HG03558 (cell line): ENCODE results near the gene TM4SF4.

Experiments
- ATAC-seq: cut with Tn5 transposase; IDR thresholded peaks from one replicate; pipeline ENCODE4 v1.9.1; 2021; ENCODE audit warnings: moderate number of reproducible peaks; ENCODE audit not compliant: unreplicated experiment; ENCODE audit errors: extremely low read depth

Gene TM4SF4

DNA sequence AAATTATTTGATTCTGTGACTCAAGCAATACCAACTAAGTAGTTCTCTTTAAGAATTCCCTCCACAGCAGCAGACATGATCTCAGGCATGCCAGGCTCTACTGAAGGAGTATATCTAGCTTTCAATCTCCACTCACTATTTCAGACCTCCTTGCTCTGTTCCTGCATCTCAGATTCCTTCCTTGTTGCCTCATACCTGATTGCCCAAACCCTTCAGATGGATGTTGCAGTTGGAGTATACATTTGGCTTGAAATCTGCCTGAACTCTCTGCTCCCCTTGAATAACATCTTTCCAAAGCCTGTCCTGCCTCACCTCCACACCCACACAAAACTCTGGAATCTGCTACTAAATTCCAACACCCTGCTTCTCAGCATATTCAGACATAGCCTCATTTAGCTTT, 19.8 kb upstream of the TM4SF4 start:
- no peak for ATAC-seq

DNA sequence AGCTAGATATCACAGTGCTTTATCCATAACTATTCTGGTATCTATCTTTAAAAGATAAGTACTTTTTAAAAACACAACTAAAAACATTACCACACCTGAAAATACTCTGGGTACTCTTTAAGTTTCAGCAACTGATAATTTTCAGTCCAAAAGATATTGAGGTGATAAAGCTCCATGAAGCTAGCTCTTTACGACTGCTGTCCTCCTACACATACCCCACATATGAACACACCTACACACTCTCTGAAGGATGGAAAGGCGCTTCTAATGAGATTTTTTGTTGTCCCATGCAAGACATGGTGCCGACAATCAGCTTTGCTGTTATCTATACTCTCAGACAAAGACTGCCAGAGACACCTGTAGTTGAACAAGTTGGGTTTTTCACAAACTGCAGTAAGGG, 19.1 kb upstream of the TM4SF4 start:
- ATAC-seq, result no peak

DNA sequence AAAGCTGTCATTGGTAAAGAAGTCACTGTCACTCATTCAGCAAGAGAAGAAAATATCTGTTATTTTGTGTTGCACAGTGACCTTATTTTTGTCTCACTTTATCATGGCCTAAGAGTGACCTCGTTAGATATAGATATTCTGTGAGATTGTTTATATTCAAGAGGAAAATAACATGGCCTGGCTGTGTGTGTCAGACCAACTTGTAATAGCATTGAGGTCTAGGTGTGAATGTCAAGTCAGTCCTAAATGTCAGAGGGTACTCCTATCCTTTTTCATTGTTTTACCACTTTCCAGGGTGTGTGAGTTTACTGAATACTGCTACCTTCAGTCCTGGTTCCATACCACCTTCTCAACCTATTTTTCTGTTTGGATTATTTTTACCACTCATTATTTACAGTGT, 18.5 kb upstream of the TM4SF4 start:
- ATAC-seq, result no peak

DNA sequence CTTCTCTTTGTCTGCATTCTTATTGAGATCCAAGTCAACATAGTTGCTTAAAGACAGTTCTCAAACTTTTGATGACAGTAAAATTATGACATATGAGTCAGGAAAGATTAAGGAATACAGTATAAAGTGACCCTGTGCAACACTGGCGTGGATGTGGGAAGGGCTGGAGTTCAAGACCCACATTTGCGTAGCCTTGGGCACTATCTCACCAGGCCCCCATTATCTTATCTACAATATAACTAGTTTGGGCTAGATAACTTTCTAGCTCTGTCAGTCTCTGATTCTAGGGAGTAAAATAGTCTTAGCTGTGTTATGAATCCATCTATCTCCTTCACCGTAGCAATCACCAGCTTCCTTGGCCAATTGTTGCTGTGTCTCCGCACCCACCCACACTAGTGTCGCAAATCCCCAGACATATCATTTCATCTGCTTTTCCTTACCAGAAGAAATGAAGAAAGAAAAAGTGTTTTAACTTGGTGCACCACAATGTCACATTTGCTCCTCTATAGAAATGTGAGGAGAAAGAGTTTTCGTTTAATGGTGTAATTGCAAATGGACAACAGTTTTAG, 14.9 kb upstream of the TM4SF4 start:
- ATAC-seq, result no peak

DNA sequence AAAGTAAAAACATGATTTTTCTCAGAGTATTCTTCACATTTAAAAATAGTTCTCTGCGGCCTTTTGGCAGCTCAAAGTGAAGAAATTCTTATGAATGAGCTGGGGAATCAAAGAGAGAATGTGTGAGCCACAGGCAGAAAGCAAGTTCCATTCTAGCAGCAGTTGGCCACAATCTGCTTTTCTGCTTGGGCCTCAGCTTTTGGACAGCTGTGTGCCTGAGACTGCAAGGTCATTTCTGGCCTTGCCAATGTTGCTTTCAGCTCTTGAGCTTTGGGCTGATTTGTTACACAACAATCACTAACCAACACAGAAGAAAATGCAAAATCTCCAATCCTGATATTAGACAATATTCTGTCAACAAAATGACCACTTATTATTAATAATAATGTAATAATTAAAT, 14.4 kb upstream of the TM4SF4 start:
- ATAC-seq, result no peak

DNA sequence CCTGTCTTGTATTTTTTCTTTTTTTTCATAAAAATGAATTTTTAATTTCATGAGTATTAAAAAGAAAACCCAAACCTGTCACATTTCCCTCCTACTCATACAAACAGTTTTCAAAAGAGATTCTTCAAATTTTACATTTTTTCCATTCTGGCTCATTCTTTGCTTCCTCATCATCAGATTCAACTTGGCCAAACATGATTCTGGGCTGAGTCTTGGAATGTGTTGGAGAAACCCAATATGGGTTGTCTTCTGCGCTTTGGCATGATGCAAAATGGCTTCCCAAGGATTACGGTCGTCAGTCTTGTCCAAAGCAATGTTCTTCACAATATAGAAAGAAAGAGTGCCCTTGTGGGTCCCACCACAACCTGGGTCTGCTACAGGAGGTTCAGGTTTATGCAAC, 12.4 kb upstream of the TM4SF4 start:
- ATAC-seq, result no peak

DNA sequence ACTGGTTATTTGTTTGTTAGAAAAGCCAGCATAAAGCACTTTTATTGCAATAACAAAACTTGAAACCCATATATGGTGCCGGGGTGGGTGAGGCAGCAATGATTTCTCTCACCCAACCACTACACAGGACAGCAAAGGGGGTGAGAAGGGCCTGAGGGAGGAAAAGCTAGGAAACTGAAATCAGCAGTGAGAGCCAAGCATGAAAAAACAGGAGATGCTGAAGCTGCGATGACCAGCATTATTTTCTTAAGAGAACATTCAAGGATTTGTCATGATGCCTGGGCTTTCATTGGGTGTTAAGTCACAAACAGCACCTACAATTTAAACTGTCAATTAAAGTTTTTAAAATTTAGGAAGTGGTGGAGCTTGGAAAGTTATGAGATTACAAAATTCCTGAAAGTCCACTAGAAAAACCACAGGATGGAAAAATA, 11.9 kb upstream of the TM4SF4 start:
- ATAC-seq, result no peak

DNA sequence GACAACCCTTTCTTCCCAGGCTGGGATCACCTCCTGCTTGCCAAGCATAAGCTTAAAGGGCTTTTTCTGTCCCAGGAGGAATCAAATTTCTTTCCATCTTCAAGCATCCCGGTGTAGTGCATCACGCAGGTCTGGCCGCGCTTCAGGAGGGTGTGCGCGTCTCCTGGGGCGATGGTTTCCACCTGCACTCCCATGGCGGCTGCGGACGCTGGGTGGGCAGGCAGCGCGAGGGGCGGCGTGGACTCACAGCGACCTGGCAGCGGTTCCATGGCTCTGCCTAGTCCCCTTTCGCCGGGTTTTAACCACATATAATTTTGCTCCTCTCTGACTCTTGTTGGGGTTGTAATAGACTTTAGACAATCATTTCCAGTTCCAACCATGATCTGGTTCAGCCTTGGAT, 10.6 kb upstream of the TM4SF4 start:
- no peak for ATAC-seq

DNA sequence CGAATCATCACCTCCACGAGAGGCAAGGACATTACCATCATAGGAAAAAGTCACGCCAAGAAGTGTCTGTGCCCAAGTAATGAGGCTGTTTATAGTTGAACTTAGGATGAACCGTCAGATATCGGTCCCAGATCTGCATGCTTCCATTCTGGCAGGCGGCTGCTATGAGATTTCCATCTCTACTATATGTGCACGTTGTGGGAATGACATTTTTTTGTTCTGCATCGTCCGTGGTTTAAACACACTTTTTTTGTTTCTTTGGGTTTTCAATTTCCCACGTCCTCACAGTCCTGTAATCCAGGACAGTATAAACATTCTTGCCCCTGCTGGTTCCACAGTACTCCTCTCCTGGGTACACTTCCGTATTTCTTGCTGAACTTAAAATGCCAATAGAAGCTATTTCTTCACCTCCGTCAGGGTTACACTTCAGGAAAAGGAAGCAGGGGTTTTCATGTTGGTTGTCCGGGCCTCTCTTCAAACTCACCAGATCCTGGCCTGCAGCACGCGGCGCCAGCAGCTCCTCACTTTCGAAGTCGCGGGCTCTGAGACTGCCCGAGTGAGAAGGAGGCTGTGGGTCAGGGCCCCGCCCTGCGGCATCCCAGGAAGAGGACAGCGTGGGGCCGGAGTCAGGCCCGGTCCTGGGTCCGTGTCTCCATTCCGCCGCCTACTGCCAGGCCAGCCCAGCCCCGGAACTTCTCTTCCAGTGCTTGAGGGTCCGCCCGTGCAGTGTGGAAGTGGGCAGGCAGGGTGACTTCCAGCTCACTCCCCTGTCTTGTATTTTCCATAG, 9.8 kb upstream of the TM4SF4 start:
- ATAC-seq, result no peak

DNA sequence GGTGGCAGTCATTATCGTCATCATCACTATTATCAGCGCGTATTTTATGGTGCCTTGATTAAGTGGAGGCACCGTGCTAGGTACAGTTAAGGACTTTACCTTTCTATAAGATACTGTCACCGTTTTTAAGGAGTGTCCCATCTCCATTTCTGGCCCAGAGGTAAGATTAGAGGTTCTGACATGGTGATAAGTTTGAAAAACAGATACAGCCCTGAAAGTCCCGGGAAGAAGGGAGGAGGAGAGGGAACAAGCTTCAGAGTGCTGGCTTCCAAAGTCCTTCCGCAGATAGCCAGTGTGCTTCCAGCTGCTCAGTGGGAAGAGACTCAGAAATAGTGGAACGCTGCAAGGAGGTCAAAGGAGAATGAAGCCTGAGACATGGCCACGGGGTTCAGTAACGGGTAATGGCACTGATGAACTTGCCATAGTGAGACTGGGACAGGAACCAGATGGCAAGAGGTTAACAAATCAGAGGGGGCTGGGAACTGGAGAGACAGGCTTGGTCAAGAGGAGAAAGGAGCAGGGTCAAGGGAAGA, 9.1 kb upstream of the TM4SF4 start:
- ATAC-seq, result no peak

DNA sequence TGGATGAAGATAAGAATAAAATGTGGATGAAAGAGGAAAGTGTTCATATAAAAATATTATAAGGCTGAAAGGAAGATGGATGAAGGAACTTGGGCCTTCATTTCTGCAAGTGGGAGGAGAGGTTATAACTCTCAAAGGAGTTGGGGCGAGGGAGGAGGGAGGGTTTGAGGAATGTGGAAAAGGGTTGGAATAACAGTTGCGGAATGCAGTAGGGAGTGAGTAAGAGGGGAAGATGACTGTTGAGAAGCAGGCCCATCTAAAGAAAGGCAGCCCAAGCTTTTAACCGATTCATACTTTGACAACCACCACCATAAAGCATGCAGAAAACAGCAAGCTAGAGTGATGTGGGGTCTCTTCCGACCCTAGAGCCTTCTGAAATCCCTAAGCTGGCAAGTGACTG, 8.3 kb upstream of the TM4SF4 start:
- no peak for ATAC-seq

DNA sequence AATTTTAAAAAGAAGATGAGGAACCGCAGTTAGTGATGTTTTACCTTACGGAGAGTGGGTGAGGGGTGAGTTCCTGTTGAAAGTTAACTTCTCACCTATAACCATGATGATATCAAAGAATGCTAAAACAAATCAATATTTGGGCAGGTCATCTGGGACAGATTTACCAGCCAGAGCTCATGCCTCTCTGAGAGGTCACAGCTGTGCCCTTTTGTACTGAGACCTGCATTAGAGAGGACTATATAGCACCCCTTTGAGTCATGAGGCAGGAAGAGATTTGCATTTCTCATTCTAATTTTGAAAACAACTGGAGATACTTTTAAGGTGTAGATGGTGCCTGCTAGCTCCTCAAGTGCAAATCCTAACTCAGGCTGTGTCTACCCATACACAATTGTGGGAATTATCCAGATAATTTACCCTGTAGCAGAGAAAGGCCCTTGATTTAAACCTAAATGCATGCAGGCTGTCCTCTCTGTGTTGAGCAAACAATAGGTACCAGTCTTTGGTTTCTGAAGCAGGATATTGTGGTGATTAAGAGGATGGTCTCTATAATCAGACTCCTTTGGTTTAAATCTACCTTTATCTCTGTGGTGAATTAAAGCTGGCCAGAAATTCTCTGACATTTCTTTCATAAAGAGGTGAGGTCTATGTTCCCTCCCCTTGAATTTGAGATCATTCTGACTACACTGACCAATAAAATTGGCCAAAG, 5.8 kb upstream of the TM4SF4 start:
- peak; percentile 87 for ATAC-seq

DNA sequence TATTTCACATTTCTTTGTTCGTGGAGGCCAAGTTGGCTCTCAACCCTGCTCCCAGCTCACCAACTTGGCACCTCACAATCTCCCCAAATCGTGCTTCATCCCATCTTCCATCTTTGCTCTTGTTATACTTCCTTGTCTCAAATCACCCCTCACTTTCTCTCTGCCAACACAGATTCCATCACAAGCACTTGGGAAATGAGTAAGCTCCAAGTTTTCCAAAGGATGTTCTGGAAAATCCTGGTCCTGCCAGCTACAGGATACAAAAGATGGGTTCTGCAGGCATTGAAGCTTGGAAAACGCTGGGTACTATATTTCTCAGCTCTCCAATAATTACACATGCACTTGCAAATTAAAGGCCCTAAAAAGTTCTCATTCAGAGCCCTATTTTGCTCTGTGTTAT, 4.1 kb upstream of the TM4SF4 start:
- no peak for ATAC-seq

DNA sequence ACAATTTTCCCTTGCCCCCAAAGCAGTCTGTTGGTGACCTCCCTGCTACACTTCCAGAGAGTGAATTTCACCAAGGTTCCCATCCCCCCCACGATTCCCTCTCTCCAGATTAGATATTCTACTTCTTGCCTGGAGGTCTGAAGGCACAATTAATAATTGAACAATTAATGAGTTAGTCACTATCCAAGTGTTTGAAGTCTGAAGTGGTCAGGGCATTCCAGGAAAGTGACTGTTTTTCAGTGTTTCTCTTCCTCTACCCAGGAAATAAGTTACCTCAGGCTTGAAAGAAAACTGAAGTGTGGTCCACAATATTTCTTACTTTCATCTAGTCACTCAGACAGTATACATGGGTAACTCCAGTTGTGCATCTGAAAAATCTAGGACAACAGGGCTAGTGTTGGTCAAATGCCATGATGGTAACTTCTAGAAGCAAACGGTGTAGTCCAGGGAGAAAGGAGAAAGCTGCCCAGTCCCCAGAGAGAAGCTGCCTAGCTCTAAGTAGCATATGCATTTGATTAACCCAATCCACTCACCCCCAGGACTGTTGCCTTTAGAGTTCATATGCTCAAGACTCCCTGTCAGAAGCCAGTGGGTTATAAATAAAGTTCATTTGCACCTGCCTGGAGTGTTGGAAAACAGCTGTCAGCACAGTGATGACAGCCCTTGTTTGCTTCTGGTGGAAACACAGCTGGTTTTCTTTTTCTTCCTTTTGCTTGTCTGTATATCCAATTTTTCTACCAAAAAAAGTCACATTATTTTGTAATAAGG, 2.3 kb upstream of the TM4SF4 start:
- ATAC-seq, result no peak

DNA sequence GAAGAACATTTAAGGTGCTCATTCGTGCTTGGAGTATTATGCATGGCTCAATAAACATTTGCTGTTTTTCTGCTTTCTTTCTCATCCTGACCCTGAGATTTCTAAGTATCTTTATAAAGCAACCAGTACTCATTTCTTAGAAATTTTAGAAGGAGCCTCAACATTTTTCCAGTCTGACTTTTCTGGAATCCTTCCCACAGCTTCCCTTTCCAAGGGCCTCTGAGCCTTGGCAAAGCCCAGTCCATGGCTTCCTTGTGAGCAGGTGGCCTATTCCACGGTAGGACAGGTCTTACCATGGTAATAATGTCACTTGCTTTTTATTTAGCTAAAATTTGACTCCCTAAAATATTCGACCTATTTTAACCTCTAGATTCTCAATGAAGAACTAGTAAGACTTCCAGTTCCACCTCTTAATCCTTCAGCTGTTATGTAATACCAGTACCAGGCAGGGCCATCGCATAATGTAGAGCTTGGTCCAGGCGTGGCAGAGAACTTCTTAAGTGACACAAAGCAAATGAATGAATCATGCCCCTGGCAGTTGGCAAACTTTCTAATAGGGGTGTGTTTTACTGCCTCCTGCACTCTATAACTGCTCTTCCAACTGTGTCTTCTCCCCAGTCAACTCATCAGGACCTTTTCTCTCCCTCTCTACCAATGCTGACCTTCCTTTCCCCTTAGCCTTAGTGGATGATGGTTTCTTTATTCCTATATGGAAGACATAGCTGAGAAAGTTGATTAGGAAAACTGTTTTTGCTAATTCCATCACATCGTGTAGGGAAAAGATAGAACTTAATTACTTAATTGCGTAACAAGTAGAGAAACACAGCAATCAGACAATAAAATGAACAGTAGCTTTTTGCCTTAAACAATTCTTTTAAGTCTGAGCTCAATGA, 894 bp upstream of the TM4SF4 start:
- no peak for ATAC-seq

DNA sequence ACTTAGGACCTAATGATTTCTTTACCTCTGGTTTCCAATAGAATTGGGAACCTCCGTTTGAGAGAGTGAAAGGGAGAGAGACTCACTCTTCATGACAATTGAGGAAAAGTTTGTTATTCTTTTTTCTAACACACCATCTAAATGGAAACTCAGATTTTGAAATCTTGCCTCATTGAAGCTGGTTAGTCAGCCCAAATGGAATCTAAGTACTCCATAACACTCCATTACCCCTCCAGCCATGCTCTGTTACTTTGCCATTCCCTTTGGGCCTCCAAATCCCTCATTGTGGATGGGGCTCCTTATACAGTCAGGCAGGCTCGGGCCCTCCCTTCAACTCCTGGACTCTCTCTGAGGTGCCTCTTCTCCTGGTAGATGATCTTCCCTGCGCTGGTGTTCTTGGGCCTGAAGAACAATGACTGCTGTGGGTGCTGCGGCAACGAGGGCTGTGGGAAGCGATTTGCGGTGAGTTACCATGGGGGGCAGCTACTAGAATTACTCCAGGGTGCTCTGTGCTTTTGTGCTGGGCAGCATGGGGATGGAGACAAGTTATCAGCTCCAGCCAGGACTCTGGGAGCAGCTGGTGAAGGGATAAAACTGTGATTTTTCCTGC, 1.1 kb downstream of the TM4SF4 start:
- ATAC-seq, result no peak

DNA sequence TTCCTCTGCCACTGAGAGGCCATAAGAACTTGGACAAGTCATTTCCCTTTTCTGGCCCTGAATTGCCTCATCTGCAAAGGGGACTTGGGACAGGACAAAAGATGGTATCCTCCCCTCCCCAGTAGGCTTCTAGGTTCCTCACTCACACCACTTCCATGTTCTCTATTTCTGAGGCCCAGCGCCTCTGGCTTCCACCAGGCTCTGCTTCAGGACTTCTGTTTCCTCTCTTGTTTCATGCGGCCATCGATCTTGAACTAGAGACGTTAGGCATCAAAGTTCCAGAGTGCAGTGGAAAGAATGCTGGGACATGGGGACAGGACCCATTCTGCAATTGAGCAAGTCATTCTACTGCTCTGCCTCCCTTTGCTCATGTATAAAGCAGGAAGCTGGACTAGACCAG, 1.7 kb downstream of the TM4SF4 start:
- no peak for ATAC-seq

DNA sequence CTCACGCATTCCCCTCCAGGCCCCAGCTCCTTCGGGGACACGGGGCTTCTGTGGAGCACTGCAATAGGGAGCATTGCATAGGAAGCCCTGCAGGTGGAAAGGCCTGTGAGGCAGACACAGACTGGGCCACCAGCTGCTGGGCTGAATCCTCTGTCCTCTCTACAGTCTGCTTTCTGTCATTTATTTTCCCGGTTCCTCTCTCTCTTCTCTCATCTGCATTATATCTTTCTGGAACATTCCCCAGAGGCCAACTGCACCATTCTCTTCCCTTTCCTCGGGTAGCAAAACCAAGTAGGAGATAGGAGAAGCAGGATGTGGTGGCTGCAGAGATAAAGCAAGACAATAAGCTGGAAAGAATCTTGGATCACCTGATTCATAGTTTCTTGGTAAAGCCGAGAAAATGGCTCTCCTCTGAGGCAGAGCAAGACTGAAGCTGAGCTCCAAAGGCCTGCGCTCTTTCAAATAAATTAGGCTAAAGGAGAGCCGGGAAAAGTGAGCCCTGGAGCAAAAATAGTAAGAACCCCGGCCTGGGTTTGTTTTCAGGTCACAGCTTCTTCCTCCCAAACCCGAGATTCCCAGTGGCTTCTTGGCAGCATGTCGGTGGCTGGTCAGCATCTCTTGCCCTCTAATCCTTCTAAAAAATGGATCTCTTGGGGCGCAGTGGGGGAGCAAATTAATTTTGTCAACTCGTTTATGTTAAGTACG, 5.3 kb downstream of the TM4SF4 start:
- no peak for ATAC-seq
